Skeletal muscle satellite cell (primary cell): ENCODE measurements around the gene SCGB3A2.

Experiments
- H3K27me3 ChIP-seq: 2 replicates; pipeline ENCODE4 v1.7.0; 2013; ENCODE audit warnings: low read length; ENCODE audit not compliant: control insufficient read depth, insufficient read depth
- H3K36me3 ChIP-seq: 2 replicates; pipeline ENCODE4 v1.7.0; 2013; ENCODE audit warnings: mild to moderate bottlenecking, control low read depth, low read length; ENCODE audit not compliant: insufficient read depth
- H3K4me1 ChIP-seq: 2 replicates; pipeline ENCODE4 v1.7.0; 2013; ENCODE audit warnings: low read length; ENCODE audit not compliant: control insufficient read depth, insufficient read depth
- H3K4me2 ChIP-seq: 2 replicates; pipeline ENCODE4 v1.7.0; 2013; ENCODE audit warnings: mild to moderate bottlenecking, low read length
- H3K4me3 ChIP-seq: 2 replicates; pipeline ENCODE4 v1.7.0; 2013; ENCODE audit warnings: low read length
- H3K9ac ChIP-seq: 2 replicates; pipeline ENCODE4 v1.7.0; 2013; ENCODE audit warnings: mild to moderate bottlenecking, low read depth, low read length, moderate library complexity
- H3K9me3 ChIP-seq: replicated peaks from 2 replicates; pipeline ENCODE4 v1.7.0; 2013; ENCODE audit warnings: mild to moderate bottlenecking, control low read depth, low read length

SCGB3A2 gene

GRCh38 chr5:147913786-147914185, 35.3 kb downstream of the SCGB3A2 start:
- Histone ChIP-seq H3K4me2 (no peak overlapping the region), H3K27me3 (no peaks in the 10 kb centered on the region), H3K4me3 (no peak overlapping the region), H3K36me3 (no peaks in the 10 kb centered on the region), H3K9me3 (no peaks in the 10 kb centered on the region), H3K4me1 (peaks cover 33% of the 10 kb centered on the region), H3K9ac (no peak overlapping the region)

GRCh38 chr5:147918101-147918685, 39.7 kb downstream of the SCGB3A2 start:
- Histone ChIP-seq H3K4me1 (peaks cover 36% of the 10 kb centered on the region), H3K36me3 (no peaks in the 10 kb centered on the region), H3K4me3 (no peak overlapping the region), H3K9ac (no peak overlapping the region), H3K4me2 (no peak overlapping the region), H3K27me3 (no peaks in the 10 kb centered on the region), H3K9me3 (no peaks in the 10 kb centered on the region)

GRCh38 chr5:147918899-147919298, 40.4 kb downstream of the SCGB3A2 start:
- no peaks in the 10 kb centered on the region for H3K9me3 ChIP-seq
- no peak overlapping the region for H3K9ac ChIP-seq
- H3K4me1 ChIP-seq, result peaks cover 29% of the 10 kb centered on the region
- no peaks in the 10 kb centered on the region for H3K36me3 ChIP-seq
- no peaks in the 10 kb centered on the region for H3K27me3 ChIP-seq
- no peak overlapping the region for H3K4me2 ChIP-seq
- no peak overlapping the region for H3K4me3 ChIP-seq

- peaks cover 25% of the 10 kb centered on the region for H3K4me1 ChIP-seq
- H3K27me3 ChIP-seq, result no peaks in the 10 kb centered on the region
- no peaks in the 10 kb centered on the region for H3K9me3 ChIP-seq
- H3K36me3 ChIP-seq, result no peaks in the 10 kb centered on the region
- H3K4me2 ChIP-seq, result no peak overlapping the region
- no peak overlapping the region for H3K9ac ChIP-seq
- H3K4me3 ChIP-seq, result no peak overlapping the region
Measured at GRCh38 chr5:147920420-147921030, 42.0 kb downstream of the SCGB3A2 start.

- no peaks in the 10 kb centered on the region for H3K27me3 ChIP-seq
- no peaks in the 10 kb centered on the region for H3K9me3 ChIP-seq
- no peaks in the 10 kb centered on the region for H3K36me3 ChIP-seq
- peaks cover 25% of the 10 kb centered on the region for H3K4me1 ChIP-seq
- no peak overlapping the region for H3K4me2 ChIP-seq
- H3K9ac ChIP-seq, result no peak overlapping the region
- H3K4me3 ChIP-seq, result no peak overlapping the region
Measured at GRCh38 chr5:147921136-147921535, 42.6 kb downstream of the SCGB3A2 start.

- no peak overlapping the region for H3K9ac ChIP-seq
- H3K36me3 ChIP-seq, result no peaks in the 10 kb centered on the region
- no peak overlapping the region for H3K4me3 ChIP-seq
Measured at GRCh38 chr5:147925020-147925419, 46.5 kb downstream of the SCGB3A2 start.

GRCh38 chr5:147927901-147928300, 49.4 kb downstream of the SCGB3A2 start:
- Histone ChIP-seq H3K4me1 (no peaks in the 10 kb centered on the region), H3K4me3 (no peak overlapping the region), H3K9me3 (no peaks in the 10 kb centered on the region), H3K36me3 (no peaks in the 10 kb centered on the region), H3K27me3 (no peaks in the 10 kb centered on the region), H3K9ac (no peak overlapping the region), H3K4me2 (no peak overlapping the region)

More at GRCh38 chr5:147925020-147925419, 46.5 kb downstream of the SCGB3A2 start:
- H3K4me1 ChIP-seq, result peaks cover 1% of the 10 kb centered on the region
- H3K4me2 ChIP-seq, result no peak overlapping the region
- no peaks in the 10 kb centered on the region for H3K27me3 ChIP-seq
- no peaks in the 10 kb centered on the region for H3K9me3 ChIP-seq

- no peaks in the 10 kb centered on the region for H3K4me1 ChIP-seq
- no peaks in the 10 kb centered on the region for H3K9me3 ChIP-seq
- H3K4me3 ChIP-seq, result no peak overlapping the region
- no peak overlapping the region for H3K4me2 ChIP-seq
- H3K9ac ChIP-seq, result no peak overlapping the region
- peaks cover 3% of the 10 kb centered on the region for H3K27me3 ChIP-seq
- no peaks in the 10 kb centered on the region for H3K36me3 ChIP-seq
Measured at GRCh38 chr5:147930769-147931168, 52.3 kb downstream of the SCGB3A2 start.
